ENCODE data around the gene GPHB5.
"Not testable (repeated sequence)": the region's sequence is repeated elsewhere in the genome, so short reads cannot be mapped to it uniquely, and the experiment has no call there.

GPHB5 gene
- 0 reads per million in 2 experiments for total RNA-seq

- no peak for DNase-seq (ENCODE audit: low read depth)
These were observed at the start of gene GPHB5 for GRCh38 chr14:63318835-63319234. Gene GPHB5, minus strand, starts transcription at chr14:63318935. Its CDS starts 1,086 bp downstream, at chr14:63317849.

GRCh38 chr14:63367742-63368364, 49.1 kb upstream of the GPHB5 start:
- no peak for DNase-seq (ENCODE audit: low read depth)

GRCh38 chr14:63362389-63362819, 43.7 kb upstream of the GPHB5 start:
- DNase-seq (ENCODE audit: low read depth), result no peak

GRCh38 chr14:63361790-63362189, 43.1 kb upstream of the GPHB5 start:
- no peak for DNase-seq (ENCODE audit: low read depth)

- no peak for DNase-seq (ENCODE audit: low read depth)
These were observed 39.1 kb upstream of the GPHB5 start for GRCh38 chr14:63357841-63358240.

- no peak for DNase-seq (ENCODE audit: low read depth)
These were observed 27.1 kb upstream of the GPHB5 start for GRCh38 chr14:63345826-63346225.

GRCh38 chr14:63344336-63344735, 25.6 kb upstream of the GPHB5 start:
- DNase-seq (ENCODE audit: low read depth), result no peak

GRCh38 chr14:63343878-63344277, 25.1 kb upstream of the GPHB5 start:
- no peak for DNase-seq (ENCODE audit: low read depth)

- no peak for DNase-seq (ENCODE audit: low read depth)
These were observed 23.6 kb upstream of the GPHB5 start for GRCh38 chr14:63342371-63342770.

GRCh38 chr14:63328787-63329737, 10.3 kb upstream of the GPHB5 start:
- no peak for DNase-seq (ENCODE audit: low read depth)

GRCh38 chr14:63326840-63327239, 8.1 kb upstream of the GPHB5 start:
- DNase-seq (ENCODE audit: low read depth), result no peak

- DNase-seq (ENCODE audit: low read depth), result no peak
These were observed 4.3 kb upstream of the GPHB5 start for GRCh38 chr14:63322897-63323573.

GRCh38 chr14:63322472-63322871, 3.7 kb upstream of the GPHB5 start:
- DNase-seq (ENCODE audit: low read depth), result no peak

GRCh38 chr14:63308723-63309317, 9.9 kb downstream of the GPHB5 start:
- no peak for DNase-seq (ENCODE audit: low read depth)

GRCh38 chr14:63304429-63304828, 14.3 kb downstream of the GPHB5 start:
- not testable (repeated sequence) for DNase-seq (ENCODE audit: low read depth)

GRCh38 chr14:63301891-63302534, 16.7 kb downstream of the GPHB5 start:
- DNase-seq (ENCODE audit: low read depth), result no peak

GRCh38 chr14:63300854-63301253, 17.9 kb downstream of the GPHB5 start:
- DNase-seq (ENCODE audit: low read depth), result no peak

GRCh38 chr14:63299351-63300110, 19.2 kb downstream of the GPHB5 start:
- DNase-seq (ENCODE audit: low read depth), result no peak

- no peak for DNase-seq (ENCODE audit: low read depth)
These were observed 21.2 kb downstream of the GPHB5 start for GRCh38 chr14:63297372-63298063.

- DNase-seq (ENCODE audit: low read depth), result no peak
These were observed 22.6 kb downstream of the GPHB5 start for GRCh38 chr14:63296060-63296563.

Data from T follicular helper cell (primary cell).